Activated T-helper 2 cell treated with anti-CD3 and anti-CD28 coated beads, Interferon-gamma antibody, Interleukin-2, Interleukin-4, amounts not matched to agents 10 μg/mL and 5 μg/mL and 100 μg/mL, durations not matched to agents 14 hours and 24 hours and 36 hours (primary cell): ENCODE results near the gene KRTAP10-4. TPM values are rescaled to one million over a fixed set of nuclear protein-coding genes. Genes with fewer than 3 reads are reported as not detected.
"Not testable (repeated sequence)": the region's sequence is repeated elsewhere in the genome, so short reads cannot be mapped to it uniquely, and the experiment has no call there.

Experiments used
- DNase-seq: peaks from one replicate; pipeline ENCODE4 v3.0.0; 2021; ENCODE audit warnings: low spot score
- H3K27ac Mint-ChIP-seq: one replicate; pipeline ENCODE4 v1.8.0; 2021; ENCODE audit warnings: mixed read lengths
- H3K27me3 Mint-ChIP-seq: one replicate; pipeline ENCODE4 v1.8.0; 2021; ENCODE audit warnings: low read depth, mixed read lengths
- H3K36me3 Mint-ChIP-seq: one replicate; pipeline ENCODE4 v1.8.0; 2021; ENCODE audit warnings: low read depth, mixed read lengths
- H3K4me1 Mint-ChIP-seq: one replicate; pipeline ENCODE4 v1.8.0; 2021; ENCODE audit warnings: low read depth, mixed read lengths
- H3K4me3 Mint-ChIP-seq: one replicate; pipeline ENCODE4 v1.8.0; 2021; ENCODE audit warnings: low read depth, mild to moderate bottlenecking, moderate library complexity, mixed read lengths
- H3K9me3 Mint-ChIP-seq: one replicate; pipeline ENCODE4 v1.8.0; 2021; ENCODE audit warnings: mixed read lengths
- intact Hi-C: fragments of 100-400 bp; cut with micrococcal nuclease; formaldehyde crosslinking; loops from one replicate; pipeline ENCODE4 v1.15.1; 2023
- total RNA-seq: library from RNA; stranded (reverse); gene quantifications from 2 replicates; pipeline ENCODE4 v1.2.3, GENCODE V29; 2022

The KRTAP10-4 gene
- total RNA-seq, 1 donor from 2014 or later: not detected

DNA sequence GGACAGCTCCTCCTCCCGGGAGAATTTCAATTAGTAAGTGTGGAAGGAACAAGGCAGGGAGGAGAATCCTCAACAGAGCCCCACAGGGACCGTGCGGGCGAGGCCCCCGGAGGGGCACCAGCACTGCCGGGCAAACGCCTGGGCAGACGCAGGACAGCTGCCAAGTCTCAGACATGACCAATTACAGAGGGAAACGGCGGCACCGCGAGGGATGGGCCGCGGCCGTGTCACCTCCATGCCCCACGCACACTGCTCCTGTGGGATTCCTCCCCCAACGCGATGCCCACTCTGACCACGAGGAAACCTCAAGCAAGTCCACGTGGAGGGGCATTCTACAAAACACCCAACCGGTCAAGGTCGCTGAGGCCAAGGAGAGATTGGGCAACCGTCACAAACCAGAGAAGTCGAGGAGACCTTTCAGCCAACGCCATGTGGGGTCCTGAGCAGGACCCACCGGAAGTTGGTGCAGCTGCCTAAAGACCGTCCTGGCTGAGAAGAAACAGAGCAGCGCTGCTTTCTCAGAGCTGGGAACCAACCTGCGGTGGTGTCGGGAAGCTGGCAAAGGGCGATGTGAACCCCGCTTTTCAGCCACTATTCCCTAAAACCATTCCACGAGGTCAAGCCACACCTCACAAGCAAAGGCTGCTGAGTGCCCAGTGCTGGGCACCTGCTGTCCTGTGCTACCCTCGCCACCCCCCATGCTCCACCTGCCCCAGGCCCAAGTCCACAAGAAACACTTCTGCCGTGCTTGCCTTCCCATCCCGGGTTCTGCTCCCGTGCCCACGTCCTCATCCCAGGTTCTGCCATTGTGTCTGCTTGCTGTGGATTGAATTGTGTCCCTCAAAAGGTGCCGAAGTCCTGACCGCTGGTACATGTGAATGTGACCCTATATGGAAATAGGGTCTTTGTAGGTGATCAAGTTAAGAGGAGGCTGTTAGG, 1.4 kb upstream of the KRTAP10-4 start:
- DNase-seq: no peak
- H3K27me3 Mint-ChIP-seq: peaks cover 2% of the 10 kb centered on the region
- intact Hi-C loops: no loop called here
- no peaks in the 10 kb centered on the region for H3K36me3 Mint-ChIP-seq
- no peaks in the 10 kb centered on the region for H3K4me1 Mint-ChIP-seq
- no peak overlapping the region for H3K27ac Mint-ChIP-seq
- no peak overlapping the region for H3K4me3 Mint-ChIP-seq
- peaks cover 11% of the 10 kb centered on the region for H3K9me3 Mint-ChIP-seq

- intact Hi-C loops: no loop called here
- H3K27me3 Mint-ChIP-seq: peaks cover 2% of the 10 kb centered on the region
- H3K27ac Mint-ChIP-seq: no peak overlapping the region
- no peak for DNase-seq
- H3K4me1 Mint-ChIP-seq: no peaks in the 10 kb centered on the region
- no peaks in the 10 kb centered on the region for H3K36me3 Mint-ChIP-seq
- H3K9me3 Mint-ChIP-seq: peaks cover 19% of the 10 kb centered on the region
- no peak overlapping the region for H3K4me3 Mint-ChIP-seq
Observed at GRCh38 chr21:44572959-44573583, 458 bp upstream of the KRTAP10-4 start.

GRCh38 chr21:44574457-44575306, 1.2 kb downstream of the KRTAP10-4 start:
- Mint-ChIP-seq H3K9me3 (peaks cover 23% of the 10 kb centered on the region), H3K4me3 (no peak overlapping the region), H3K36me3 (no peaks in the 10 kb centered on the region), H3K27me3 (peaks cover 2% of the 10 kb centered on the region), H3K27ac (no peak overlapping the region), H3K4me1 (no peaks in the 10 kb centered on the region)
- DNase-seq: no peak
- intact Hi-C loops: no loop called here

- Mint-ChIP-seq H3K4me1 (no peaks in the 10 kb centered on the region), H3K36me3 (no peaks in the 10 kb centered on the region), H3K27ac (no peak overlapping the region), H3K9me3 (peaks cover 29% of the 10 kb centered on the region), H3K4me3 (no peak overlapping the region), H3K27me3 (peaks cover under 1% of the 10 kb centered on the region)
- DNase-seq: no peak
- intact Hi-C loops: no loop called here
Observed at GRCh38 chr21:44575307-44576024, 1.9 kb downstream of the KRTAP10-4 start.

DNA sequence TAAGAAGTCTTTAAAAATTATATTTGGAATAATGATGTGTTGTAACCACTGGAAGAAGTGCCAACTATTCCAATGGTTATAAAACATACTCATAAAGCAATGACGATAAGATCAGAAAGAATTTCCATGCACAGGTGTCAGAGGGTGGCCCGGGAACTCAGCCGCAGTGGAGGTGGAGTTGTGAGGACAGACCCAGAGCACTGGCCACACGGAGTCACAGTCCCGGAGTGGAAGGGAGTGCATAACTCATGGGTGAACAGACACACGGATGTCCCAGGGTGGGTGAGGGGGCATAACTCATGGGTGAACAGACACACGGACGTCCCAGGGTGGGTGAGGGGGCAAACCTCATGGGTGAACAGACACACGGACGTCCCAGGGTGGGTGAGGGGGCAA, 2.5 kb downstream of the KRTAP10-4 start:
- H3K27me3 Mint-ChIP-seq: no peaks in the 10 kb centered on the region
- no peak for DNase-seq
- no peak overlapping the region for H3K4me3 Mint-ChIP-seq
- H3K27ac Mint-ChIP-seq: no peak overlapping the region
- intact Hi-C loops: no loop called here
- H3K4me1 Mint-ChIP-seq: no peaks in the 10 kb centered on the region
- H3K36me3 Mint-ChIP-seq: no peaks in the 10 kb centered on the region
- peaks cover 33% of the 10 kb centered on the region for H3K9me3 Mint-ChIP-seq

DNA sequence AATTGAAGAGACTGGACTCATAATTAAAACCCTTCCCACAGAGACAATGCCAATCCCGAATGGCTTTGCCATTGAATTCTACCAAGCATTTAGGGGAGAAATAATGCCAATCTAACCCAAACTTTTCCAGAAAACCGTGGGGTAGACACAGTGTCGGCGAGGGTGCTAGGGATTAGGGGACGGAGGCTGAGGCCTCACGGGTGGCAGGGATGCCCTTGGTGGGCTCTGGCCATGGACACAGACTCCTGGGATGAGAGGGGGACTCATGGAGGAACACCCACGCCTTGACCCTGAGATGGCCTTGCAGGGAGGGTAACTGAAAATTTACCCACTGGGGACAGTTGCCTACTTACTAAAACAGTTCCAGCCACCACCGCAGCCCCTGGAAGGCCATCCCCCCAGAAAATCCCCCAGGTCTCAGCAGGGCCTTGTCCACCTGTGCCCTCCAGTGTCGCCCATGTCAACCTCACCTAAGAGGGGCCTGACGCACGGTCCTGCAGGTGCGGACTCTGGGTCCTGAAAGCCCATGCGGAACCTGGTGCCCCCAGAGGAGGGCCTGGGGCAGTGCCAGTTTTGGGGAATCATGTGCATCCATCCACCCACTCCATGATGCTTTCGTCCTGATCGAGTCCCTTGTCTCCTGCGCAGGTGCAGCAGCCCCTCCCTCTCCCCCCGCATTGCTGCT, 5.0 kb downstream of the KRTAP10-4 start:
- DNase-seq: no peak
- no peak overlapping the region for H3K4me3 Mint-ChIP-seq
- H3K27ac Mint-ChIP-seq: no peak overlapping the region
- intact Hi-C loops: no loop called here
- no peaks in the 10 kb centered on the region for H3K36me3 Mint-ChIP-seq
- H3K4me1 Mint-ChIP-seq: no peaks in the 10 kb centered on the region
- no peaks in the 10 kb centered on the region for H3K27me3 Mint-ChIP-seq
- peaks cover 48% of the 10 kb centered on the region for H3K9me3 Mint-ChIP-seq

DNA sequence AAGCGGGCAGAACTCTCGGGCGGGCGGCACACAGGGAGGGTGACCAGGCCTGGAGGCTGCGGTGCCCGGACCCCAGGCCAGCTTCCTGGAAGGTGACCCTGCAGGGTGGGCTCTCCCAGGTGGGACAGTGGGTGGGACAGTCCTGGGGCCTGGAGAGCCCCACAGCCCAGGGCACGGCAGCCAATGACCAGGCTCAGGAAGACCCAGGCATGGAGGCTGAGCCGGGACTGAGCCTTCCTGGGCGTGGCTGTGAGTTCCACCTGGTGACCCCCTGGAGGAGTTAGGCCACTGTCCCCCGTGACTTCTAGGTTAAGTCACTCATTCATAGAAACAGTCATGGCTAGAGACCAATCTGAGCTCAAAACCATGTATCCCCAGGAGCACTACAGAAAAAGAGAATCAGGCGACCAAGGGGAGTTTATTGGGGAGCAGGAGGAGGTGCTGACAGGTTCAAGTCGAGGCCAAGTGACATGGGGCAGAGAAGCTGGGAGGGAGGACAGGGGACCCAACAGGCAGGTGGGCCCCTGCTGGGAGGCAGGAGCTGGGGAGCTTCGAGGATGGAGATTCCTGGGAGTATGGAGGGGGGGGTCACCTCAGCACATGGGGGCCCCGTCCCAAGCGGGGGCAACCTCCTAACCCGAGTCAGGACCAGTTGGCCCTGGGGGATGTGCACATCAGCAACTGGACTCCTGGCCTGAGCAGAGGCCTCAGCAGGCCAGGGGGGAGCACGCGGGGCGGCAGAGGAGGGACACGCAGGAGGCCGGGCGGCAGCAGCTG, 5.7 kb downstream of the KRTAP10-4 start:
- no peaks in the 10 kb centered on the region for H3K27me3 Mint-ChIP-seq
- H3K27ac Mint-ChIP-seq: no peak overlapping the region
- H3K4me3 Mint-ChIP-seq: no peak overlapping the region
- peaks cover 5% of the 10 kb centered on the region for H3K4me1 Mint-ChIP-seq
- intact Hi-C loops: no loop called here
- H3K9me3 Mint-ChIP-seq: peaks cover 48% of the 10 kb centered on the region
- DNase-seq: no peak
- H3K36me3 Mint-ChIP-seq: no peaks in the 10 kb centered on the region

DNA sequence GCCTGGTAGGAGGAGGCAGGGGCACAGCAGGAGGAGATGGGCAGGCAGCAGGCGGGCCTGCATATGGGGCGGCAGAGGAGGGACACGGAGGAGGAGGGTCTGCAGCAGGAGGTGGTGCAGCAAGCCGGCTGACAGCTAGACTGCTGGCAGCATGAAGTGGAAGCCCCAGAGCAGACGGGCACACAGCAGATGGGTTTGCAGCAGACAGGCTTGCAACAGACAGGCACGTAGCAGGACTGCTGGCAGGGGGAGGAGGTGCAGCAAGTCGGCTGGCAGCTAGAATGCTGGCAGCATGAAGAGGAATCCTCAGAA, 6.3 kb downstream of the KRTAP10-4 start:
- H3K4me3 Mint-ChIP-seq: no peak overlapping the region
- H3K27me3 Mint-ChIP-seq: peaks cover 1% of the 10 kb centered on the region
- H3K9me3 Mint-ChIP-seq: peaks cover 48% of the 10 kb centered on the region
- intact Hi-C loops: no loop called here
- peaks cover 6% of the 10 kb centered on the region for H3K4me1 Mint-ChIP-seq
- DNase-seq: no peak
- no peak overlapping the region for H3K27ac Mint-ChIP-seq
- no peaks in the 10 kb centered on the region for H3K36me3 Mint-ChIP-seq

GRCh38 chr21:44580231-44580821, 6.8 kb downstream of the KRTAP10-4 start, which contains the start of gene KRTAP10-5:
KRTAP10-5 (minus strand) TSS chr21:44580604; CDS start chr21:44580578, 26 bp downstream.
- H3K36me3 Mint-ChIP-seq, DNase-seq, H3K4me1 Mint-ChIP-seq, intact Hi-C loops, H3K4me3 Mint-ChIP-seq, H3K27ac Mint-ChIP-seq, H3K27me3 Mint-ChIP-seq: not testable (repeated sequence)
- H3K9me3 Mint-ChIP-seq: peaks cover 48% of the 10 kb centered on the region

DNA sequence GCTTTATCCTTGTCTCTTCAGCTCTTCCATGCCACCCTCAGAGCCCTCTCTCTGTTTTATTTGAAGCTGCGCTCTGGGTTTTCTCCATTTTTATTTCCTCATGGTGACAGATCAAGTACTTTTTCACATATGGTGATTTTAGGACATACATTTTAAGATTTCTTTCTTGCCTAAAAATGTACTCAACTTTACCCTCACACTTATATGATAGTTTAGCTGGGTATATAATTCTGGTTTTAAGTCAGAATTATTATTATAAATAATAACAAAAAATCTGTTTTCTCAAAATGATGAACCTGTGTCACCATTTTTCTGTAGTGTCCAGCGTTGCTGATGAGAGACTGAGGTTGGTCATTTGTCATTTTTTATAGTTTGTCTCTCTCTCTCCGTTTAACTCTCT, 7.6 kb downstream of the KRTAP10-4 start:
- Mint-ChIP-seq H3K4me1 (peaks cover 6% of the 10 kb centered on the region), H3K36me3 (no peaks in the 10 kb centered on the region), H3K27me3 (peaks cover 11% of the 10 kb centered on the region), H3K4me3 (no peak overlapping the region), H3K9me3 (peaks cover 42% of the 10 kb centered on the region), H3K27ac (no peak overlapping the region)
- no peak for DNase-seq
- intact Hi-C loops: no loop called here

DNA sequence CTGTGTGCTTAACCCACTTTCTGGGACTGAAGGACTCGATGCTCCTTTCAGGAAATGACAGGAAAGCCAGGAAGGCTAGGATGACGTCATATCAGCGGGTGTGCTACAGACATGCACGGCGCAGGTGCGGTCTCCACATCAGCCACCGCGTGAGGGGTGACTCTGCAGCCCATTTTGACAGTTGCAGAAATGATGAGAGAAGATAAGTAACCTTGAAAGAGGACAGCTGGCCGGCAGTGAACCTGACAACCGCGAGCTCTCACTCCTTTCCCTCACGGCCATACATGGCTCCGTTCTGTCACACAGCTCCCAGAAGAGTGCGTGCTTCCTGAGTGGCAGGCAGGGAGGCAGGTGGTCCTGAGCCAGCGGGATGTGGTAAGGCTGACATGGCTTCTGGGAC, 8.5 kb downstream of the KRTAP10-4 start:
- H3K4me3 Mint-ChIP-seq: no peak overlapping the region
- intact Hi-C loops: no loop called here
- no peak overlapping the region for H3K27ac Mint-ChIP-seq
- DNase-seq: no peak
- peaks cover 12% of the 10 kb centered on the region for H3K27me3 Mint-ChIP-seq
- no peaks in the 10 kb centered on the region for H3K36me3 Mint-ChIP-seq
- peaks cover 38% of the 10 kb centered on the region for H3K9me3 Mint-ChIP-seq
- H3K4me1 Mint-ChIP-seq: peaks cover 6% of the 10 kb centered on the region
